HCT116 (cell line): ENCODE measurements around the gene TRERF1. TPM values are rescaled to one million over a fixed set of nuclear protein-coding genes. Genes with fewer than 3 reads are reported as not detected.

ENCODE experiments used
- ATAC-seq: fragments of 200-7000 bp; cut with Tn5 transposase; 2 replicates; pipeline ENCODE4 v1.9.1; 2020; ENCODE audit warnings: mild to moderate bottlenecking, moderate library complexity
- BruUV-seq: library from RNA; stranded (reverse); fragments of 400-500 nt; replicated peaks from 2 replicates; lab custom pipeline; 2021; lab: Mats Ljungman, UMichigan
- CTCF ChIA-PET: fragments of 300-600 bp; sonication (Branson Sonifier 250); formaldehyde crosslinking; loops from one replicate; lab custom pipeline; 2021; ENCODE audit warnings: antibody characterized with exemption; lab: Charles Lee
- POLR2A ChIA-PET: fragments of 300-600, 350-600 bp; sonication (Branson Sonifier 250); formaldehyde crosslinking; loops from one replicate; lab custom pipeline; 2021; ENCODE audit warnings: antibody characterized with exemption; lab: Charles Lee
- RAD21 ChIA-PET, 2 experiments: fragments of 300-600 bp; sonication (Branson Sonifier 250); formaldehyde crosslinking; loops; one replicate each; lab custom pipeline; 2023; ENCODE audit warnings: low total read pairs in 2 of 2; ENCODE audit not compliant: uncharacterized antibody in 2 of 2, unreplicated experiment in 2 of 2, low non-redundant PET in 1 of 2; lab: Charles Lee
- DNase-seq: peaks from one replicate; pipeline ENCODE4 v3.0.0-alpha.2; 2010; ENCODE audit warnings: low read depth, low spot score
- H2AFZ ChIP-seq: fragments of 200-600 bp; shearing (Covaris generic), sonication (generic); 2 replicates; pipeline ENCODE4 v1.6.1; 2017; ENCODE audit warnings: low read depth, mixed run types, mixed read lengths, antibody characterized with exemption, low read length; ENCODE audit not compliant: poor library complexity, severe bottlenecking
- H3K27ac ChIP-seq: 2 replicates; pipeline ENCODE4 v1.5.1; 2012; ENCODE audit warnings: low read depth, low read length
- H3K27me3 ChIP-seq: fragments of 200-600 bp; sonication (generic); 2 replicates; pipeline ENCODE4 v1.6.1; 2016; ENCODE audit warnings: mixed run types, low read length, mixed read lengths; ENCODE audit not compliant: insufficient read depth
- H3K36me3 ChIP-seq, 2 experiments: fragments of 200-500 bp in 1 of 2; fragments of 200-600 bp in 1 of 2; sonication (Bioruptor generic) in 1 of 2; sonication (generic) in 1 of 2; 2 replicates each; pipeline versions ENCODE4 v1.5.1 to v1.6.1; 2014 to 2016; ENCODE audit warnings: low read length in 2 of 2, inconsistent platforms in 1 of 2, mixed read lengths in 1 of 2, mixed run types in 1 of 2; ENCODE audit not compliant: insufficient read depth in 2 of 2, control insufficient read depth in 1 of 2
- H3K4me1 ChIP-seq, 2 experiments: fragments of 200-600 bp in 1 of 2; sonication (generic) in 1 of 2; 2 replicates each; pipeline versions ENCODE4 v1.5.1 to v1.6.1; 2012 to 2017; ENCODE audit warnings: low read length in 2 of 2, inconsistent platforms in 1 of 2, mild to moderate bottlenecking in 1 of 2, mixed read lengths in 1 of 2, mixed run types in 1 of 2, moderate library complexity in 1 of 2; ENCODE audit not compliant: insufficient read depth in 2 of 2, control insufficient read depth in 1 of 2
- H3K4me2 ChIP-seq: fragments of 200-600 bp; sonication (generic); 2 replicates; pipeline ENCODE4 v1.6.1; 2017; ENCODE audit warnings: mixed run types, low read length, mixed read lengths
- H3K4me3 ChIP-seq, 2 experiments: fragments of 200-600 bp in 1 of 2; sonication (generic) in 1 of 2; replicated peaks in 1 of 2; 2 replicates each; pipeline ENCODE4 v1.5.1; 2011 to 2016; ENCODE audit warnings: low read length in 2 of 2, control low read depth in 1 of 2, low read depth in 1 of 2, mild to moderate bottlenecking in 1 of 2, mixed read lengths in 1 of 2, mixed run types in 1 of 2
- H3K79me2 ChIP-seq: fragments of 200-600 bp; sonication (generic); 2 replicates; pipeline ENCODE4 v1.6.1; 2017; ENCODE audit warnings: mild to moderate bottlenecking, mixed run types, low read length, moderate library complexity, mixed read lengths; ENCODE audit not compliant: insufficient read depth
- H3K9ac ChIP-seq: fragments of 200-600 bp; sonication (generic); 2 replicates; pipeline ENCODE4 v1.6.1; 2016; ENCODE audit warnings: low read length, mixed read lengths
- H3K9me2 ChIP-seq: fragments of 200-600 bp; sonication (generic), shearing (Covaris generic); 2 replicates; pipeline ENCODE4 v1.6.1; 2017; ENCODE audit warnings: mixed run types, mild to moderate bottlenecking, moderate library complexity; ENCODE audit not compliant: insufficient read depth
- H3K9me3 ChIP-seq, 2 experiments: fragments of 200-500 bp in 1 of 2; fragments of 200-600 bp in 1 of 2; sonication (Bioruptor generic) in 1 of 2; sonication (generic) in 1 of 2; 2 replicates each; pipeline ENCODE4 v1.6.1; 2014 to 2017; ENCODE audit warnings: low read length in 2 of 2, mixed read lengths in 2 of 2, inconsistent platforms in 1 of 2, low read depth in 1 of 2, mild to moderate bottlenecking in 1 of 2, mixed run types in 1 of 2, moderate library complexity in 1 of 2; ENCODE audit not compliant: control insufficient read depth in 1 of 2, insufficient read depth in 1 of 2
- H4K20me1 ChIP-seq: fragments of 200-600 bp; sonication (generic), shearing (Covaris generic); 2 replicates; pipeline ENCODE4 v1.6.1; 2017; ENCODE audit warnings: mixed run types, mild to moderate bottlenecking, moderate library complexity; ENCODE audit not compliant: insufficient read depth
- ATF3 ChIP-seq: IDR thresholded peaks from 2 replicates; pipeline ENCODE4 v1.6.1; 2012
- EGR1 ChIP-seq: IDR thresholded peaks from 2 replicates; pipeline ENCODE4 v1.6.1; 2012; ENCODE audit warnings: low read depth
- ELF1 ChIP-seq: IDR thresholded peaks from 2 replicates; pipeline ENCODE4 v1.6.1; 2012; ENCODE audit warnings: low read depth, borderline replicate concordance
- EZH2 ChIP-seq: fragments of 200-600 bp; sonication (generic); IDR thresholded peaks from 2 replicates; pipeline ENCODE4 v1.6.1; 2017; ENCODE audit warnings: antibody characterized with exemption, mixed run types
- SRF ChIP-seq: IDR thresholded peaks from 2 replicates; pipeline ENCODE4 v1.6.1; 2012; ENCODE audit warnings: low read depth
- ZNF274 ChIP-seq: fragments of 200-500 bp; sonication (Bioruptor generic); IDR thresholded peaks from 2 replicates; pipeline ENCODE4 v1.6.1; 2014; ENCODE audit warnings: mild to moderate bottlenecking, low read depth, low read length, inconsistent platforms
- intact Hi-C: fragments of 100-400 bp; cut with micrococcal nuclease; formaldehyde crosslinking; loops from 2 replicates; pipeline ENCODE4 v1.10.0; 2022
- total RNA-seq: library from RNA; stranded (reverse); gene quantifications from one replicate; pipeline ENCODE4 v1.2.1, GENCODE V29; 2021; ENCODE audit not compliant: unreplicated experiment

The TRERF1 gene
- total RNA-seq, 1 experiment from 2014 or later = 12.4 TPM

- Histone ChIP-seq H3K27me3 (no peaks in the 10 kb centered on the region), H3K9me2 (no peaks in the 10 kb centered on the region), H3K27ac (no peak overlapping the region), H3K4me1 (peaks cover 18 to 29% of the 10 kb centered on the region in 2 experiments), H2AFZ (no peak overlapping the region), H3K79me2 (no peaks in the 10 kb centered on the region), H3K9ac (no peak overlapping the region), H3K9me3 (no peaks in the 10 kb centered on the region), H3K4me2 (no peak overlapping the region), H3K36me3 (no peaks in the 10 kb centered on the region), H3K4me3 (no peak overlapping the region), H4K20me1 (no peaks in the 10 kb centered on the region)
- ChIA-PET POLR2A (no interaction called here), CTCF (interaction anchor here (0.7 kb wide), 1 partner anchor 271 kb away, joined by 3 read pairs; no protein-coding TSS in a partner anchor), RAD21 (no interaction called here)
- ATAC-seq (no peak), DNase-seq (no peak)
- intact Hi-C loops = no loop called here
- BruUV-seq = no TSS peak
- TF ChIP-seq ZNF274 (no peak), EGR1 (no peak), ELF1 (no peak), ATF3 (no peak), EZH2 (no peak)
Observed at GRCh38 chr6:42276034-42276890, 175.5 kb downstream of the TRERF1 start.

GRCh38 chr6:42275376-42276033, 176.2 kb downstream of the TRERF1 start:
- peaks cover 17 to 23% of the 10 kb centered on the region in 2 experiments for H3K4me1 ChIP-seq
- TF ChIP-seq SRF = no peak
- H4K20me1 ChIP-seq = no peaks in the 10 kb centered on the region
- no peaks in the 10 kb centered on the region for H3K9me2 ChIP-seq
- H3K4me3 ChIP-seq = no peak overlapping the region
- ATAC-seq = no peak
- H2AFZ ChIP-seq = no peak overlapping the region
- ChIA-PET POLR2A (no interaction called here), CTCF (no interaction called here), RAD21 (no interaction called here)
- no peaks in the 10 kb centered on the region for H3K9me3 ChIP-seq
- H3K27me3 ChIP-seq = no peaks in the 10 kb centered on the region
- no peak overlapping the region for H3K27ac ChIP-seq
- H3K36me3 ChIP-seq = no peaks in the 10 kb centered on the region
- no peak overlapping the region for H3K9ac ChIP-seq
- intact Hi-C loops = no loop called here
- DNase-seq = no peak
- no peaks in the 10 kb centered on the region for H3K79me2 ChIP-seq
- no peak overlapping the region for H3K4me2 ChIP-seq
- BruUV-seq = no TSS peak
